Activated CD4-positive, alpha-beta T cell treated with anti-CD3 and anti-CD28 coated beads, Interleukin-2, amount 50 U/mL, for 48 hours (primary cell): ENCODE data around the gene KRT6A.
"Not testable (repeated sequence)": the region's sequence is repeated elsewhere in the genome, so short reads cannot be mapped to it uniquely, and the experiment has no call there.

Experiments used
- DNase-seq, 2 experiments: peaks; one replicate each; pipeline ENCODE4 v3.0.0-alpha.2; 2020

KRT6A gene

DNA sequence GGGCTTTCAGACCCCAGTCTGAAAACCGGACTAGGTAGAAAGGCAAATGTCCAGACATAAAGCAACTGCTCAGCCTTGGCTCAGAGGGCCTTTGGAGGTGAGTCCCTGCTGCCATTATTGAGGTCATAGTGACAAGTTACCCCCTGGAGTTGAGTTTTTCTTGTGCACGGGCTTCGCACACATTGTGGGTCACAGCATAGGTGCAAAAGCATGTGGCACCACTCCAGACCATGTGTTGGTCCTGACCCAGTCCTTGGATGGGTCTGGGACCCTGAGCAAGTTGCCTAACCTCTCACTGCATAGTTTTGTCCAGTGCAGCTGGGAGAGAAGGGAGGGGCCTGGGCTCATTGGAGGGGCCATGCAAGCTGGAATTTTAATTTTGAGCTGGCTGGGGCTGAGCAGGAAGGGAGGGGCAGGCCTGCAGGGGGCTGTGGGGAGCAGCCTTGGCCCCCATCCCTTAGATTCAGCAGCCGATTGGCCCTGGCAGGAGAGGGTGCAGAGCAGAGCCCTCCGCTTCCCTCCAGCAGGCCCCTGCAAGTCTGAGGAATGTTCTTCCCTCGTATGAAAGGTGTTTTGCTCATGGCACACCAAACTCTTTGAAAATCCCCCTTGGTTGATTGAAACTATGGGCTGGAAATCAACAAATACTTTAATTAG lies 31.3 kb upstream of the KRT6A start:
- no peak for DNase-seq

DNA sequence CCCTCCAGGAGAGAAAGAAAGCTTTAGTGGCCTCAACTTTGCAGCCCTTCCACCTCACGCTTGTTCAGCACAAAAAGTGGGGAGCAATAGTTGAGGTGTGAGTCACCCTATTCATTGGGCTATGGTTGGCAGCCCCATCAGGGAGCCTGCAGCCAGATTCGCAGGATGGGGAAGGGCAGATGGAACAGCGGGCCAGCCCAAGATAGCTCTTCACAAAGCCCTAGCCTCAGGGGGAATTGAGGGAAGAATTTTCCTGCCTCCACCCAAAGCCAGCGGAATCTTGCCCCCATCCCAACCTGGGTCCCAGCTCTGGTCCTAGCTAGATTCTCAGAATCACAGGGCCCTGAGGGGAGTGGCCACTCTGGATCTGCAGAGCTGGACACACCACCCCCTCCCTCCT lies 30.8 kb upstream of the KRT6A start:
- DNase-seq: no peak

DNA sequence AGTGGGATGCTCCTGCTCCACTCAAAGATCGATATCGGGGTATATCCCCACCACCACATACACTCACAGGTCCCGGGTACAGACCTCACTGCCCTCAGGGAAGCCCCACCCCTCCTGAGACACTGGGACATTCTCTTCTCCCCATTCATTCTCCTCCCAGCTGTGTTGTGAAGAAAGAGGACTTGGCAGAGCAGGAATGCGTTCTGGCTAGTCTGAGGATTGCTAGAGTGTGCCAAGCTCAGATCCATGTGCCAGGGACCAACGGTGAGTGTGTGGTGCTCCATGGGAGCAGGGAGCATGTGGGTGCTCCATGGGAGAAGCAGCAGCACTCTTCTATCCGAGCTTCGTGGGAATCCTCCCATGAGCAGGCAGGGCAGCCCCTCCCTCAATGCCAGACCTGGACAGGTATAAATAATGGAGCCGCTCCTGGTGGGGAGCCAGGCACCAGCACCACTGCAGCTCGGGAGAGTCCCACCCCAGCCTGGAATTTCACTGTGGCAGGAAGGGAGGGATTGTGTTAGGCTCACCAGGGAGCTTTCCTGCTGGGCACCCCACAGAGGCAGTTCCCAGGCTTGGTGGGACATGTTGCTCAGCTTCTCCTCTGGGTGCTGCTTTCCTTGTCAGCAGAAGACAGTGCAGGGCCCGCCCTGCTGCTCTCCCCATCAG lies 29.4 kb upstream of the KRT6A start:
- DNase-seq: no peak

DNA sequence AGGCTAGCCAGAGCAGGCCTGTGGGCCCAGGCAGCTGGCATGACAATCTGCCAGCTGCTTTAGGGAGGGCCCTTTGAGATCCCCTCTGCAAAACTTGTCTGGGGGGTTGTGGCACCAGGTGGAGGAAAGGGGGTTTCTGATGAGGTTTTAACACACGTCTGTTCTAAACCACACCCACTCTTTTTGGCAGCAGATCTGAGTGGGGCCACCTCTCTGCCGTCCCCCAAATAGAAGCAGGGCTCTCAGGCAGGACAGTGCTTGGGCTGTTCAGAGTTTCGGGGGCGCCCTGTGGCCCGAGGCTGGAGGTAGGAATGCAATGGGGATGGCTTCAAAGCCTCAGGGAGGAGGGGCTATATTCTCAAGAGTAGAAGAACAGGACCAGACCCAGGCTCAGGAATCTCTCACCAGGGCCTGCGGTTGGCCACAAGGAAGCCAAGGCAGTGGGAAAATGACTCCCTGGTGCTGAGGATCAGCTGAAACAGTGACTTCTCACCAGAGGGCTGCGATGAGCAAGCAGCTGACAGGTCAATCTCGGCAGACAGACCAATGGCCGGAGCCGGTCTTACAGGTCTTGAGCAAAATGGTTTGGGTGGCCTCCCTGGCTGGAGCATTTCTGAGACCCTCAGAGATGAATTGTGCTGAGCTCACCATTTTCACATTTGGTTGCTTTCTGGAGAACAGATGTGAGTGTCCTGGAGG lies 28.7 kb upstream of the KRT6A start:
- DNase-seq: no peak

DNA sequence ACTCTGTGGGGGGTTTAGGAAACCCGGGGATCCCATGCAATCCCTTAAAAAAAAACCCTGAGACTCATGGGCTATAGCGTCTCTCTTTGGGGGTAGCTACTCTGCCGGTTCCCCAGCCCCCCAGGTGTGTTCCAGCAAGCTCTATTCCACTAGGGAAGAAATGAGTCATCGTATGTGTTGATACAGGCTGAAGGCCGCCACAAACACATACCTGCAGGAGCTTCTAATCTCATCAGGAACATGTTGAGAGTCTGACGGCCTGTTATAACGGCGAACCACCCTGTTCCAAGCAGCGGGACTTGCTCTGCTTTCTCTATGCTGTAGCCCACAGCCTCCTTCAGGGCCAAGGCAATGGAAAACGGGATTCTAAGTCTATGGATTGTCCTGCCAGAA lies 28.1 kb upstream of the KRT6A start:
- DNase-seq: no peak

DNA sequence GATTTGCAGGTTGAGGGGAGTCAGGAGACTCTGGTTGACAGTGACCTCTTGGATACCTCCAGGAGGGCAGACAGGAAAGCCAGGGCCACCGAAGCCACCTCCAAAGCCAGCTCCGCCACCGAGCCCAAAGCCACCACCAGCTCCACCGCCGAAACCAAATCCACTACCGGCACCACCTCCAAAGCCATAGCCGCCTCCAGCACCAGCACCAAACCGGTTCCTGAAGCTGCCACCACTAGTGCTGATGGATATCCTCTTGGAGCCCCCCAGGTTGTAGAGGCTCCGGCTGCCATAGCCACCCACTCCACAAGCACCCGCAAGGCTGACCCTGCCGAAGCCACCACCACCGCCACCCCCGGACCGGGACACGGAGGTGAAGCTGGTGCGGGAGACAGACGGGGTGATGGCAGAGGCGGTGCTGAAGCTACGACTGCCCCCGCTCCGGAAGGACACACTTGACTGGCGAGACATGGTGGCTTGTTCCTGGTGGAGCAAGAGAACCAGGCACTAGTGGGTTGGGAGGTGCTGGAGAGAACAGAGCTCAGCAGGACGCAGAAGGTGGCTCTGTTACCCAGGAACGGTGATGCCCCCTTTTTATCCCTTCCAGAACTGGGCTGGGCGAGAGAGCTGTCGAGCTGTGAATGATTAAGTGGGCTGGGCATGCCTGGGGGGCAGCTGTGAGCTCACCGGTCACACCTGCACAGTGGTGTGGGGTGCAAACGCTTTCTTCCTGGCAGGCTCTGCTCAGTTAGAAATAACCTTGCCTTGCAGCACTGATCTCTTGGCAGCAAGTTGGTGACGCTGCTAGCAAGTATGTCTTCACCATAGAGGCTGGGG lies 27.0 kb upstream of the KRT6A start, which contains the start of gene KRT5:
Gene KRT5, minus strand, starts transcription at position 569 of the 837 bp plus-strand sequence. Its CDS starts 98 bp downstream, at position 471.
- DNase-seq: no peak

DNA sequence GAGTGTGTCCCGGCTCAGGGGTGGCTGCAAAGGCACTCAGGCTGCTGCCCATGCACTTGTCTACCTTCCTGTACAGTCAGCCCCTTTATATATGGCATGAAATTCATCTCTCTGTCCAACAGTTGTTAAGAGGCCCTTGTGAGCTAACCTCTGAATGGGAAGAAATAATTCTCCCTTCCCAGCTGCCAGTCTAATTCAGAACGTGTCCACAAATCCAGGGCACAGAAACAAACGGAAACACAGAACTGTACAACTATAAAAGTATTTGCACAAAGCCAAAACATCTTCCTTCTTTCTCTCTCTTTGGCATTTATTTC lies 26.3 kb upstream of the KRT6A start:
- DNase-seq: no peak

DNA sequence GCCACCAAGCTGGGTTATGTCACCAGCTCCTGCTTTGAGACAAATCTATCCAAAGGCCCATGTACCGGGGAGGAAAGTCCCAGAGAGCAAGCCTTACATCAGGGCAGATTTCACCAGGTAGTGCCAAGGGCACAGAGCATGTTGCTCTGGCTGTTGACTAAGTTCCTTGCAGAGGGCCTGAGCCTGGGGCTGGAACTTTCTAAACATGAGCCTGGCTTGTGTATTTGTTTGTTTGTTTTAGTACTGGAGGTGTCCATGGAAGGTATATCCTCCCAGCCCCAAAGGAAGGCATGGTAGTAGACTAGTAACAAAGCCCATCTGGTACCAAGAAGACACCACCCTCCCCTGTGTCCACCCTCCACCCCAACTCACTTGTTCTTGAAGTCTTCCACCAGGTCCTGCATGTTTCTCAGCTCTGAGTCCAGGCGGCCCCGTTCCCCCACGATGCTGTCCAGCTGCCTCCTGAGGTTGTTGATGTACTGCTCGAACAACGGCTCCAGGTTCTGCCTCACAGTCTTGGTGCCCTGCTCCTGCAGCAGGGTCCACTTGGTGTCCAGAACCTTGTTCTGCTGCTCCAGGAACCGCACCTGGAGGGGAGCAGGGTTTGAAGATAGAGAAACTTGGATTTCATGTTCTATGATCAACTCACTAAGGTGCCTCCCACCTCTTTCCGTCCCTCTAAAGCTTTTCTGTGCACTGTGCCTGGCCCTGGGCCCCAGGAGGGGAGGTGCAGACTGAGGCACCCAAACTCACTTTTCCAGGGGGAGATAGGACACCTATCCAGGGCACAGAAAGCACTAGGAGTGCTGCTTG lies 25.7 kb upstream of the KRT6A start:
- DNase-seq: no peak

DNA sequence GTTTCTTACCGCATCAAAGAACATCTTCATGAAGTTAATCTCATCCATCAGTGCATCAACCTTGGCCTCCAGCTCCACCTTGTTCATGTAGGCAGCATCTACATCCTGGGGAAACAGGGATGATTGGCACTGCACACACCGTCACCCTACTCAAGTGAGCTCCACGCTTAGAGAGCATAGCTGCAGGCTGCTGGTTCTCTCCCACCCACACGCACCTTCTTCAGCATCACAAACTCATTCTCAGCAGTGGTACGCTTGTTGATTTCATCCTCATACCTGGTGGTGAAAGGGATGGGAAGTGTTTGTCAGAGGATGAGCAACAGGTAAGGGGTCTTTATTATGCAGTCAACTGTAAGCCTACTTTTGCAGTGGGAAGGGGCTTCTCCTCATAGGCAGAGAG lies 24.8 kb upstream of the KRT6A start:
- DNase-seq: no peak

DNA sequence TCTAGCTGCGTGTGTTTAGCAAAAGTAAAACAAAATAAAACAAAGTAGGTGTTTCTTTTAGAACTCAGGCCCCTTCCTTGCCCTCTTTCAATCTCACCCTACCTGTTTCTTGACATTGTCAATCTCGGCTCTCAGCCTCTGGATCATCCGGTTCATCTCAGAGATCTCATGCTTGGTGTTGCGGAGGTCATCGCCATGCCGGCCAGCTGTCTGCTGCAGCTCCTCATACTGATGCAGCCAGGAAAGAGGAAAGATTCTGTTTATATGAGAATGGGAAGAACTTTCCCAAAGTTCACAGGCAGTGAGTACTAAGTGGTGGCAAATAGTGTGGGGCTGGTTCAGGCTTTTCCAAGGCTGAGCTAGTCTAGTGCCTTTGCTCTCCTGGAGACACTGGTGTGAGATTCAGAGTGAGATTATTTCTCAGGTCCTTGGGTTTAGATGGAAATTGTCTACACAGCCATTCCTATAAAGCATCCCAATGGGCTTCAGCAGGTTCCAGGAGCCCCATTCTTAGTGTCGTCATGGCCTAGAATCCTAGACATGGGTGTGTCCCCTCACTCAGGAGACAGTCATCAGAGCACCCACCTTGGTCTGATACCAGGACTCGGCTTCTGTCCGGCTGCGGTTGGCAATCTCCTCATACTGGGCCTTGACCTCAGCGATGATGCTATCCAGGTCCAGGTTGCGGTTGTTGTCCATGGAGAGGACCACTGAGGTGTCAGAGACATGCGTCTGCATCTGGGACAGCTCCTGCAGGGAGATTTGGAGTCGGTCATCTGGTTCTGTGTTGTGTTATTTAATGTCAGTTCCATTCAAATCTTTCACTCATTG lies 24.2 kb upstream of the KRT6A start:
- no peak for DNase-seq

DNA sequence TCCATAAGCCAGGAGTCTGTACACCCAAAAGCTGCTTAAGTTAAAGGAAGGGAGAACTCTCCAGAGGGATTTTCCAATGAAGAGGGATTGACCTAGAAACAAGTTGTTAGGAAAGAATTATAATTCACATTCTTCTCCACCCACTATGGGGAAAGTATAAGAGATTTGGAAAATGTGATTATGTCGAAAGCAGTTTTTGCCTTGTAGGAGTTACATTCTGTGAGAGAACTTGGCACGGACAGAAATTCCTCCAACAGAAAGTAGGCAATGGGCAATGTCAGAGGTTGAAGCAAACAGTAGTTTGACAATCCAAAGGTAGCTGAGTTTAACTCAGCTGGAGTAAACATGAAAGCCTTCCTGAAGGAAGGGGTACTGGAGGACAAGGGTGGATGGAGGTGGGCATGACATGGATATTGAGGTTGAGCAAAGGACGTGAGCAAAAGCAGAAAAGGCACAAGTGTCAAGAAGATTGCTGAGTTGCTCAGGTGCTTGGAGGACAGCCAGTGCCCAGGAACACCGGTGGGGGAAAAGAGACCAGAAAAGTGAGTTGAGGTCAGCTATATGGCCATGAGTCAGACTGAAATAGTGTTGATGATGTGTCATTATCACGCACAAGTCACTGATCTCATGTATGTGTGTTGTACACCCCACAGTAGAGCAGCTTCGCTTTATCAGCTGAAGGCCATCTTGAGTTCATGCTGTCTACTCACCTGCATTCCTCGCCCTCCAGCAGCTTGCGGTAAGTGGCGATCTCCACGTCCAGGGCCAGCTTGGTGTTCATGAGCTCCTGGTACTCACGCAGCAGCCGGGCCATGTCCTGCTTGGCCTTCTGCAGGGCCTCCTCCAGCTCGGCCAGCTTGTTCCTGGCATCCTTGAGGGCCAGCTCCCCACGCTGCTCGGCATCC lies 23.1 kb upstream of the KRT6A start:
- DNase-seq: no peak

DNA sequence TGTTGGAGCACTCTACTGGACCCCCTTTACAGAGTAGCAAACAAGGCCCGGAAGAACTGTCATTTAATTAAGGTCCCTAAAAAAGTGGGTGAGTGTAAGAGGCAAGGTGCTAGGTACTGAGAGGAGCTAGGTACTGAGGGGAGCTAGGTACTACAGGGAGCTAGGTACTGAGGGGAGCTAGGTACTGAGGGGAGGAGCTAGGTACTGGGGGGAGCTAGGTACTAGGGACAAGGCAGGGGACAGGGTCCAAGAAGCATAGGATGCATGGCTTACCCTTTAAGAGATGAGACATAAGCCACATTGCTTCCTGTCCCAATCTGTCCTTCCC lies 22.2 kb upstream of the KRT6A start:
- no peak for DNase-seq

DNA sequence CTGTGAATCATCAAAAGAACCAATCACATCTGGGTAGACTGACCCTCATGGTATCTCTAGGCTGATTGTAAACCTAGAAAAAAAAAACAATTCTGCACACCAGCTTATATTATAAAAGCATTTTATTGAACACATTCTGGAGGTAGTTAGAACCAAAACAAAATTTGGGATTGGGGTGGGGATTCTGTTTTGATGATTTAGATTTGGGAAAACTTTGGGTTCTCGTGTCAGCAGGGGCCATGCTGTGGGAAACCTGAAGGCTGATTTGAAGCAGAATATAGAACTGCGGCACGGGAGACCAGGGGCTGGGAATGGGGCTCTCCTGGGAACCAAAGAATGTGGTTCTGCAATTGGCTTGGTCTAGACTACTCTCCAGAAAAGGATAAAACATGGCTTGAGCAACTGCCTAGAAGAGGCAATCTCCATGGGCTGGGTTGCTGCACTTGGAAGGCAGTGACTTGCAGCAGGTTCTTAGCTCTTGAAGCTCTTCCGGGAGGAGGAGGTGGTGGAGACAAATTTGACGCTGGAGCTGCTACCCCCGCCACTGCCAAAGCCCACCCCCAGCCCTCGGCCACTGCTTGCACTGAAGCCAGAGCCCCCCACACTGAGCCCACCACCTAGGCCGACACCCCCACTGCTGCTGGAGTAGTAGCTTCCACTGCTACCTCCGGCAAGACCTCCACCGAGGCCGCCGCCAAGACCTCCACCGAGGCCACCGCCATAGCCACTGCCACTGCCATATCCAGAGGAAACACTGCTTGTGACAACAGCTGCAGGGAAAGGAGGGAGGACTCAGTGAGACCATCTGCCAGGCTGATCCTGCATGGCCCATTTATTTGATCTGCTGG lies 21.6 kb upstream of the KRT6A start:
- no peak for DNase-seq

DNA sequence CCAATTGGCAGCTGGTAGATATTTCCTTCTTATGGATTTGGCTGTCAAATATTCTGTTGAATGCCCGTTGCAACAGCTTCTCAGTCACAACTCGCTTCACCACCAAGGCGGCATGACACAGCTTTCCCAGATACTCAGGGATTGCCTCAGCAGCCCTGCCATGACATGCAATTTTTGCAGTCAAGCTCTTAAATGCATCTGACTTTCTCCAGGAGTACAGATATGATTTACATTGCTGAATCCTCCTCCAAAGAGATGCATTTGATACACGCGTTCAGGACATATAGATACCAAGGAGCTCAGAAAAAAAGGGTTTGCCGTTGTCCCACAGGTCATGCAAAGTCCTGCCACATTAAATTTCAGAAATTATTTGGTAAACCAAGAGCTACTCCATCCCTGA lies 20.7 kb upstream of the KRT6A start:
- no peak for DNase-seq

DNA sequence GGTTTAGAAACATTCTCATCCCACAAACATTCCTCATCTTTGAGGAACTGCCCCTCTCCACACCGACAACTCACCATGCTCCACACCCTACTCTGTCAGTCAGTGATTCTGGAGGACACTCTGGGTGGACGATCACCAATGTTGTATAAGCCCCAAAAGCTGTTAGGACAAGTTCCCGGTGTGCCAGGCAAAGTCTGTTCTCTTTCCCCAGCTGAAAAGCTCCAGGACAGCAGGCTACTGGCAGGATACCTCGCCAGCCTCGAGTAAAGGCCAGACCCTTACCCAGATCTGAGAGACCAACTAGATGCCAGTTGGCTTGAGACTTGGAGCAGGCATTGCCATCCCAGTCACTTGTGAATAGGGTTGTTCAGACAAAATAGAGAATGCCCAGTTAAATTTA lies 15.2 kb upstream of the KRT6A start:
- no peak for DNase-seq

DNA sequence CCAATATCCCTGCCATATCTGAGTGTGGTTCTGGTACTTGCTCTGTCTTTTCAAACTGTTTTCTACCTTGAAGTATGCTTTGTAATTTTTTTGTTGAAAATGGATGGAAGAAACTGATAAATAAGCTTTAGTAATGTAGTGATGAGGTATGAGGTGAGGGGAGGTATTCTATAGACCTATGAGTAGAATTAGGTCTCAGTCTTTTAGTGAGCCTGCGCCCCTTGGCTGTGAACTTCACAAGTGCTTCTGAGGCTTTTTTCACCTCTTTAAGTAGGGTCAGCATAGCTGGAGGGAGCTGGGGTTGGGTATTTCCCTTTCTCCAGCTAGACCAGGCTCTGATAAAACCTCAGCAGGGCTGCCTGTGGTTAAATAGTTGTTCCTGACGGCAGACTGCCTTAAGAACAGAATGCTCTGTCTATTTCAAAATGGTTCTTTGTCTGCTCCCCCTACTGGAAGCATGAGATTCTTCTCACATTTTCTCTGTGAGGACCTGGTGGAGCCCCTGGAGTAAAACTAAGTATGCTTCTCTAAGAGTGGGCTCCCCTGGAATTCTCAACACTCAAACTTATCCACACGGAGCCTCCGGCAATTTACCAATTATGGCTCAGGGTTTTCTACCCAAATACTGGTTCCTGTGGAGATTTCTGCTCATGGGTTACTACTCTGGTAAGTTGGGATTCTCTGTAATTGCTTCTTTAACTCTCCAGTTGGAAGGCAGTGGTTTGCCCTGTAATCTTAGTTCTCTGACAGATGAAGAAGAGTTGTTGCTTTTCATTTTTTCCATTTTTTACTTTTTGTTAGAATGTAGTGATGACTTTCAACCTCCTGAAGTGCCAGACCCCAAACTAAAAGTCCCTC lies 14.0 kb upstream of the KRT6A start:
- no peak for DNase-seq

DNA sequence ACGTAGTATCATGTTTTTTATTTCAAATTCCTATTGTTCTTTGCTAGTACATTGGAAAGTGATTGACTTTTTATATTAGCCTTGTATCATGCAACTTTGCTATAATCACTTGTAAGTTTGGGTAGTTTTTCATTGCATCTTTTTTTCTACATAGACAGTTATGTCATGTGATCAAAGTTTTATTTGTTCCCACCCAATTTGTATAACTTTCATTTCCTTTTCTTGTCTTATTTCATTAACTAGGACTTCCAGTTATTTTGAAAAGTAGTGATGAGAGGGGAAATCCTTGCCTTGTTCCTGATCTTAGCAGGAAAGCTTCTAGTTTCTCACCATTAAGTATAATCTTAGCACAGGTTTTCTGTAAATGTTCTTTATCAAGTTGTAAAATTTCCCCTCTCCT lies 9.8 kb upstream of the KRT6A start:
- DNase-seq: no peak

DNA sequence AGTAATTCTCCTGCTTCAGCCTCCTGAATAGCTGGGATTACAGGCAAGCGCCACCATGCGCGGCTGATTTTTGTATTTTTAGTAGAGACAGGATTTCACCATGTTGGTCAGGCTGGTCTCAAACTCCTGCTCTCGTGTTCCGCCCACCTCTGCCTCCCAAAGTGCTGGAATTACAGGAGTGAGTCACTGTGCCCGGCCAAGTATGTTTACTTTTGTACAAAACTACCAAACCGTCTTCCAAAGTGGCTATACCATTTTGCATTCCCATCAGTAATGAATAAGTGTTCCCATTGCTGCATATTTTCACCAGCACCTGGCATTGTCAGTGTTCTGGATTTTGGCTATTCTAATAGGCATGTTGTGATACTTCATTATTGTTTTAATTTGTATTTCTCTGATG lies 8.4 kb upstream of the KRT6A start:
- no peak for DNase-seq

DNA sequence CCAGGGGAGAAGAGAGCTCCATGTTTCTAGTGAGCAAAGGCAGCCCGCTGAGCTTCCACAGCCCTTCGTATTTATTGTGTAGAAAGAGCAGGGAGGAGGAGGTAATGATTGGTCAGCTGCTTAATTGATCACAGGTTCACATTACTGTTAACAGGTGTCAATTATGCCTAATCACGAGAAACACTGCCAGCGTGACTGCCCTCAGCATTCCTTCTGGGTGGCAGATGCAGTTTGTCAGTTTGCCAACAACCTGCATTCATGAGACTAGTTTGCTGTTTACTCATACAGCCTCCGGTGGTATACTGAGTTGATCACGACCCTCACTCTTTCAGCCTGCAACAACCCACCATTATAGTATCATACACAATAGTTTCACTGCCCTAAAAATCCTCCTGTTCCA lies 7.5 kb upstream of the KRT6A start:
- not testable (repeated sequence) for DNase-seq
